B cell (primary cell): Measurements from ENCODE around the gene TOP2A.

ENCODE experiments used
- EZH2 ChIP-seq: IDR thresholded peaks from 2 replicates; pipeline ENCODE4 v1.6.1; 2012; ENCODE audit warnings: borderline replicate concordance, low read depth, mild to moderate bottlenecking, moderate library complexity, low read length; ENCODE audit not compliant: insufficient read depth, poor library complexity, severe bottlenecking
- TF ChIP-seq, protein P1 (sequence below): fragments of 200-600 bp; IDR thresholded peaks from one replicate; pipeline ENCODE4 v1.8.0; 2022; ENCODE audit warnings: antibody characterized with exemption, mild to moderate bottlenecking

DNA sequence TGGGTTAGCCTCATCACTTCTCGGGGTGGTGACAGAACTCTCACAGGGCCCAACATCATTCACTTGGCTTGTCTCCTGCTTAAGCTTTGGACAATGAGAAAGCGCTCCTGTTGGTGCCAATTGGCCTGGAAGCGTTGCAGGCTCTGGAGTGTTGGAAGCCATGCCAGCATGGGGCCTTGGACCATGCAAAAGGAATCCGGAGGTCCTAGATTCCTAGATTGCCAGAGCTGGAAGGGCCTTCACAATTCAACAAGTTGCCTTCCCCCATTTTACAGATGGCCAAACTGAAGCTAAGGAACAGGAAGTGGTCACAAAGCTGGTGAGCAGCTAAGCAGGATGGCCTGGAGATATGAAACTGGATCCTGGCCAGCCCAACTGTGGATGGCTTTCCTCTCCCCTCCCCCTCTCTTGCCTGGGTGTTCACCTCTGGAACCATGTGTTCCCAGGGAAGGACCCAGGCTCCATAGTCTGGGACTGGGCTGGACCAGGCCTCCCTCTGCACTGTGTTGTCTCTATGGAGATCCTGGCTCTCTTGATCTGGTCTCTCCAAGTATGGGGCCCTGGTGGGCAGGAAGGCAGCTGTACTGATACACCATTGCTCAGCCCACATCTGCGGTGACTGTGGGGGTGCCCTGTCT lies 19.5 kb upstream of the TOP2A start:
- TF ChIP-seq, protein P1, sequence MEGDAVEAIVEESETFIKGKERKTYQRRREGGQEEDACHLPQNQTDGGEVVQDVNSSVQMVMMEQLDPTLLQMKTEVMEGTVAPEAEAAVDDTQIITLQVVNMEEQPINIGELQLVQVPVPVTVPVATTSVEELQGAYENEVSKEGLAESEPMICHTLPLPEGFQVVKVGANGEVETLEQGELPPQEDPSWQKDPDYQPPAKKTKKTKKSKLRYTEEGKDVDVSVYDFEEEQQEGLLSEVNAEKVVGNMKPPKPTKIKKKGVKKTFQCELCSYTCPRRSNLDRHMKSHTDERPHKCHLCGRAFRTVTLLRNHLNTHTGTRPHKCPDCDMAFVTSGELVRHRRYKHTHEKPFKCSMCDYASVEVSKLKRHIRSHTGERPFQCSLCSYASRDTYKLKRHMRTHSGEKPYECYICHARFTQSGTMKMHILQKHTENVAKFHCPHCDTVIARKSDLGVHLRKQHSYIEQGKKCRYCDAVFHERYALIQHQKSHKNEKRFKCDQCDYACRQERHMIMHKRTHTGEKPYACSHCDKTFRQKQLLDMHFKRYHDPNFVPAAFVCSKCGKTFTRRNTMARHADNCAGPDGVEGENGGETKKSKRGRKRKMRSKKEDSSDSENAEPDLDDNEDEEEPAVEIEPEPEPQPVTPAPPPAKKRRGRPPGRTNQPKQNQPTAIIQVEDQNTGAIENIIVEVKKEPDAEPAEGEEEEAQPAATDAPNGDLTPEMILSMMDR: no peak
- no peak for TF ChIP-seq EZH2
